Muscle layer of duodenum (tissue), 2 donors: ENCODE measurements around the gene DDX24.

ENCODE experiments used
- H3K27ac ChIP-seq: one replicate; pipeline ENCODE4 v1.7.0; 2013; ENCODE audit warnings: mild to moderate bottlenecking, low read length
- H3K27me3 ChIP-seq: one replicate; pipeline ENCODE4 v1.7.0; 2013; ENCODE audit warnings: low read depth, mild to moderate bottlenecking, control low read depth, low read length
- H3K36me3 ChIP-seq, 2 donors: one replicate each; pipeline ENCODE4 v1.7.0; 2013; ENCODE audit warnings: low read length in 2 of 2, control low read depth in 1 of 2, mild to moderate bottlenecking in 1 of 2; ENCODE audit not compliant: insufficient read depth in 2 of 2, control insufficient read depth in 1 of 2
- H3K4me1 ChIP-seq, 2 donors: one replicate each; pipeline ENCODE4 v1.7.0; 2013; ENCODE audit warnings: low read length in 2 of 2, mild to moderate bottlenecking in 2 of 2, control low read depth in 1 of 2, moderate library complexity in 1 of 2; ENCODE audit not compliant: insufficient read depth in 2 of 2, control insufficient read depth in 1 of 2
- H3K4me3 ChIP-seq, 2 donors: one replicate each; pipeline ENCODE4 v1.7.0; 2013; ENCODE audit warnings: low read length in 2 of 2, low read depth in 1 of 2, mild to moderate bottlenecking in 1 of 2
- H3K9me3 ChIP-seq, 2 donors: one replicate each; pipeline ENCODE4 v1.7.0; 2013; ENCODE audit warnings: low read length in 2 of 2, control low read depth in 1 of 2, mild to moderate bottlenecking in 1 of 2; ENCODE audit not compliant: control insufficient read depth in 1 of 2
- donor health status: healthy.

The DDX24 gene

DNA sequence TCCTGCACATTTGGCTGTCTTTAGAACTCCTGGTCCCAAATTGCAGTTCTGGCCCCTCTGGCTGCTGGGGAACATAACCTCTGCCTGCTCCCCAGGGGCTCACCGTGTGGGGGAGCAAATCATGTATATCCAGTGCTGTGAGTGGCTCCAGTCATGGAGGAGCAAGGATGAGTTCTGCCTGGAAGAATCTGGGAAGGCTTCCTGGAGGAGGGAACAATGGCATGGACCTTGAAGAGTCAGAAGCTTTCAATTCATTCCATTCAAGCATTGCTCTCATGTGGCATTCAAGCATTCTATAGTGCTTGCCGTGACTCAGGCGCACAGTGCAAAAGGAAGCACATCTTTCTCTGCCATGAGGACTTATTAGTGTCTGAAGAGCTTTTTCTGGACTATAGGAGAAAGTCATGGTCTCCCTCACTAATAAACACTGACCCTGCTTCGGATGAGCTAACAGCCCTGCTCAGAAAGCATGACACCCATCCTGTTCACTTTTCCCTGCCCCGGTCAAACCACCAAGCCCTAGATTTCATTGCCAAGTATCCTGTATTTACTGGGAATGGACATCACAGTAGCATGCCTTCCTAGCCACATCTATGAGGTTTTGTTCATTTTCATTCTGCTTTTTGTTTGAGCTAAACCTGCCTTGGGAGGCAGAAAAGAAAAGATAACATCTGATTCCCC is 33.0 kb upstream of the DDX24 start:
- Histone ChIP-seq H3K27ac (peak overlapping the region; percentile 34), H3K4me3 (no peak overlapping the region), H3K36me3 (no peaks in the 10 kb centered on the region), H3K4me1 (peaks cover 3 to 4% of the 10 kb centered on the region in 2 donors), H3K9me3 (peaks cover 0 to under 1% of the 10 kb centered on the region in 2 donors), H3K27me3 (no peaks in the 10 kb centered on the region)

GRCh38 chr14:94113490-94113889 is 32.5 kb upstream of the DDX24 start:
- Histone ChIP-seq H3K27ac (no peak overlapping the region), H3K27me3 (no peaks in the 10 kb centered on the region), H3K4me1 (peaks cover 3 to 4% of the 10 kb centered on the region in 2 donors), H3K4me3 (no peak overlapping the region), H3K36me3 (no peaks in the 10 kb centered on the region), H3K9me3 (no peaks in the 10 kb centered on the region)

- H3K4me1 ChIP-seq: peaks cover 3 to 4% of the 10 kb centered on the region in 2 donors
- no peaks in the 10 kb centered on the region for H3K36me3 ChIP-seq
- no peak overlapping the region for H3K4me3 ChIP-seq
- H3K27ac ChIP-seq: no peak overlapping the region
- no peaks in the 10 kb centered on the region for H3K27me3 ChIP-seq
- H3K9me3 ChIP-seq: no peaks in the 10 kb centered on the region
Measured at GRCh38 chr14:94113073-94113472, 32.1 kb upstream of the DDX24 start.

GRCh38 chr14:94112513-94113063 is 31.6 kb upstream of the DDX24 start:
- Histone ChIP-seq H3K9me3 (no peaks in the 10 kb centered on the region), H3K36me3 (no peaks in the 10 kb centered on the region), H3K27me3 (no peaks in the 10 kb centered on the region), H3K4me1 (peaks cover 3 to 4% of the 10 kb centered on the region in 2 donors), H3K4me3 (no peak overlapping the region), H3K27ac (no peak overlapping the region)

DNA sequence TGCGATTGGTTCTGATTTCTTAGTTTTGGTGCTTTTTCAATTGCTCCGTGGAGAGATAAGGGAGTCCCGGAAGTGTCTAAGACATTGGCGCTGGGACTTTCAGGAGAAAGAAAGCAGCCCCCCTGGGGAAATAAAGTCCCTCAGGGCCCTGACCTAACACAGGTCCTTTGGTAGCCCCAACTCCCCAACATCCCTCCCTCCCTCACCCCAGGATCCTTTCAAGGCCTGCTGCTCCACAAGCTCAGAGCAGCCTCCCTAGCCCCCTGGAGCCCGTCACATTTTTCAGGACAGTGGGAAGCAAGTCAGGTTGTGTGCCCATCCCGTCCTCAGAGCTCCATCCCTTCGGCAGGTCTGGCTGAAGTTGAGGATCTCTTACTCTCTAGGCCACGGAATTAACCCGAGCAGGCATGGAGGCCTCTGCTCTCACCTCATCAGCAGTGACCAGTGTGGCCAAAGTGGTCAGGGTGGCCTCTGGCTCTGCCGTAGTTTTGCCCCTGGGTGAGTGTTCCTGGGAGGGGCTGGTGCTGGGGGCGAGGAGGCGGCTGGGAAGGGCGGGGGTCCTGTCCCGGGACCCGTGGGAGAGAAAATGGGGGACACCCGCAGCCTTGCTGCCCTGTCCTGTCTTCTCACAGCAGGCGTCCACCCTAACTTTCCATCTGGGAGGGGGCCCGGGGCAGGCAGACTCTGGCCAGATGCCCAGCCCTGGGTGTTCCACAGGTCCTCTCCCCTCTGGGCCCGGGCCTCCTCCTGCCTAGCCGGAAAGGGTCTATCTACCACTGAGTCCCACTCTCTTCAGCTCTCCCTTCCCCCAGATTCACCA is 30.5 kb upstream of the DDX24 start:
- Histone ChIP-seq H3K4me3 (peak overlapping the region in 1 of 2 donors; percentile 59), H3K27me3 (no peaks in the 10 kb centered on the region), H3K4me1 (peaks cover 3 to 4% of the 10 kb centered on the region in 2 donors), H3K9me3 (no peaks in the 10 kb centered on the region), H3K36me3 (no peaks in the 10 kb centered on the region), H3K27ac (peak overlapping the region; percentile 83)

DNA sequence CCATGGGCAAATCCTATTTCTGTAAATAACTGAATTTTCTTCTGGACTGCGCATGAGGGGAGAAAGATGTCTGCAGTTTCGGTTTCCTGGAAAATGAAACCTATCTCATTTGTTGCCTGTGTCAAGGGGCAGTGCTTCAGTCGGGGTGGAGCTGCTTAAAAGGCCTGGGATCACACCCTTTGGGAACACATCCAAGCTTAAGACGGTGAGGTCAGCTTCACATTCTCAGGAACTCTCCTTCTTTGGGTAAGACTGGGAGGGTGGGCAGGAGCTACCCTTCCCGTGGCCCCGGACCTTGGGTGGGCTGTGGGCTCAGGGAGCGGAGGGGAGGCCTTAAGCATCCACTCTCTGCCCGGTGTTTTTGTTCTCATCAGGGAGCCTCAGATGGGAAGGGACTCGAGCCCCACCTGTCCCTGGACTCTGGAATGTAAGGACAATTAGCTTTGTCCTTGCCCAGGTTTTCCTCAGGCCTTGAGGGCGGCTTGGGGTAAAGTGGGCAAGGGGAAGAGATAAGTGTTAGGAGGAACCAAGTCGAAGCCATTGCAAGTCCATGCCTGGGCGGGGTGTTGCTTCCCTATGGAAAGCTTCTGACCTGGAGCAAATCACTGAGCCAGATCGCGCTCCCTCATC is 29.7 kb upstream of the DDX24 start, which contains the start of gene IFI27:
IFI27 (plus strand) TSS at position 185 of the 630 bp plus-strand sequence.
- Histone ChIP-seq H3K9me3 (no peaks in the 10 kb centered on the region), H3K36me3 (no peaks in the 10 kb centered on the region), H3K27ac (peak within 1 kb of the TSS; percentile 83), H3K27me3 (no peaks in the 10 kb centered on the region), H3K4me3 (peak within 1 kb of the TSS in 1 of 2 donors; percentile 59), H3K4me1 (peaks cover 3 to 4% of the 10 kb centered on the region in 2 donors)

- Histone ChIP-seq H3K4me3 (no peak overlapping the region), H3K27ac (peak overlapping the region; percentile 83)
Measured at GRCh38 chr14:94109915-94110250, 28.9 kb upstream of the DDX24 start.

GRCh38 chr14:94104731-94105130 is 23.7 kb upstream of the DDX24 start:
- H3K4me1 ChIP-seq: peaks cover 0 to 3% of the 10 kb centered on the region in 2 donors
- no peak overlapping the region for H3K27ac ChIP-seq
- H3K4me3 ChIP-seq: no peak overlapping the region
- H3K36me3 ChIP-seq: no peaks in the 10 kb centered on the region
- H3K9me3 ChIP-seq: no peaks in the 10 kb centered on the region
- H3K27me3 ChIP-seq: no peaks in the 10 kb centered on the region

More at GRCh38 chr14:94109915-94110250, 28.9 kb upstream of the DDX24 start:
- Histone ChIP-seq H3K9me3 (no peaks in the 10 kb centered on the region), H3K27me3 (no peaks in the 10 kb centered on the region), H3K4me1 (peaks cover 2 to 4% of the 10 kb centered on the region in 2 donors), H3K36me3 (no peaks in the 10 kb centered on the region)

DNA sequence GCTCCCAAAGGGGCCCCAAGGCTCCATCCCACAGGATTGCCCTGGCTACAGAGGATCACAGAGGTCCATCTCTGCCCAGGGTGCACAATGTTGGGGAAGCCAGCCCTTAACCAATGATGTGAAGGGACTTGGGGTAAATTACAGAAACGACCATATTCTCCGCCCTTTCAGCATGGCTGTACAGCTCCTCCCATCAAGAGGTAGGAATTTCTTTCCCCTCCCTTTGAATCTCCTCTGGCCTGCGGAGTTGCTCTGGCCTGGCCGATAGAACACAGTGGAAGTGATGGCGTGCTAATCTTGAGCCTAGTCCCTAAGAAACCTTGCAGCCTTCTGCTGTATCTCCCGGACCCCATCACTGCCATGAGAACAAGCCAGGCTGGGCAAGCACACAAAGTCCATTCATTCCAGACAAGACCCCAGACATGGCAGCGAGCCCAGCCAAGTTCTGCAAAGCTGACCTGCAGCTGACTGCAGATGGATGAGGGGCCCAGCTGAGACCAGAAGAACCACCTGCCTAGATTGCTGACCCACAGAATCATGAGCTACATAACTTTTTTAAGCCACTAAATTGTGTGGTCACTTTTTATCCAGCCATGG is 22.6 kb upstream of the DDX24 start:
- no peaks in the 10 kb centered on the region for H3K4me1 ChIP-seq
- no peak overlapping the region for H3K27ac ChIP-seq
- no peak overlapping the region for H3K4me3 ChIP-seq
- H3K36me3 ChIP-seq: no peaks in the 10 kb centered on the region
- H3K27me3 ChIP-seq: no peaks in the 10 kb centered on the region
- H3K9me3 ChIP-seq: no peaks in the 10 kb centered on the region

- Histone ChIP-seq H3K27ac (no peak overlapping the region), H3K4me3 (no peak overlapping the region), H3K4me1 (no peaks in the 10 kb centered on the region), H3K27me3 (no peaks in the 10 kb centered on the region), H3K9me3 (no peaks in the 10 kb centered on the region), H3K36me3 (no peaks in the 10 kb centered on the region)
Measured at GRCh38 chr14:94102768-94103482, 21.9 kb upstream of the DDX24 start.
